ENCODE data around the gene OVAAL.

Gene OVAAL

GRCh38 chr1:180571832-180572636, 13.3 kb downstream of the OVAAL start:
- no peak for DNase-seq

GRCh38 chr1:180572760-180573159, 14.0 kb downstream of the OVAAL start:
- no peak for DNase-seq

GRCh38 chr1:180574031-180574713, 15.4 kb downstream of the OVAAL start:
- DNase-seq, result no peak

- DNase-seq, result no peak
Observed at GRCh38 chr1:180577361-180577760, 18.6 kb downstream of the OVAAL start.

GRCh38 chr1:180579961-180580611, 21.3 kb downstream of the OVAAL start:
- DNase-seq, result no peak

- peak; percentile 48 for DNase-seq
Observed at GRCh38 chr1:180581635-180582039, 22.9 kb downstream of the OVAAL start.

GRCh38 chr1:180584869-180585268, 26.1 kb downstream of the OVAAL start:
- DNase-seq, result no peak

GRCh38 chr1:180585994-180586359, 27.2 kb downstream of the OVAAL start:
- DNase-seq, result no peak

GRCh38 chr1:180586671-180587155, 27.9 kb downstream of the OVAAL start:
- no peak for DNase-seq

GRCh38 chr1:180588121-180588520, 29.4 kb downstream of the OVAAL start:
- no peak for DNase-seq

- no peak for DNase-seq
Observed at GRCh38 chr1:180590889-180591288, 32.1 kb downstream of the OVAAL start.

GRCh38 chr1:180593382-180593781, 34.6 kb downstream of the OVAAL start:
- DNase-seq, result no peak

- no peak for DNase-seq
Observed at GRCh38 chr1:180594723-180595122, 36.0 kb downstream of the OVAAL start.

GRCh38 chr1:180595966-180596365, 37.2 kb downstream of the OVAAL start:
- no peak for DNase-seq

- no peak for DNase-seq
Observed at GRCh38 chr1:180597520-180597919, 38.8 kb downstream of the OVAAL start.

GRCh38 chr1:180598333-180598974, 39.7 kb downstream of the OVAAL start:
- no peak for DNase-seq

GRCh38 chr1:180600343-180600742, 41.6 kb downstream of the OVAAL start:
- no peak for DNase-seq

- DNase-seq, result no peak
Observed at GRCh38 chr1:180601512-180601911, 42.7 kb downstream of the OVAAL start.

- DNase-seq, result no peak
Observed at GRCh38 chr1:180603223-180603849, 44.6 kb downstream of the OVAAL start.

GRCh38 chr1:180603850-180604226, 45.1 kb downstream of the OVAAL start:
- no peak for DNase-seq

- DNase-seq, result no peak
Observed at GRCh38 chr1:180606155-180606554, 47.4 kb downstream of the OVAAL start.

- no peak for DNase-seq
Observed at GRCh38 chr1:180609643-180610555, 51.1 kb downstream of the OVAAL start.
